B cell (primary cell): ENCODE data around the gene SLC17A8.

Source experiments
- CTCF ChIP-seq: fragments of 200-600 bp; IDR thresholded peaks from one replicate; pipeline ENCODE4 v1.8.0; 2022; ENCODE audit warnings: antibody characterized with exemption, mild to moderate bottlenecking
- EZH2 ChIP-seq: IDR thresholded peaks from 2 replicates; pipeline ENCODE4 v1.6.1; 2012; ENCODE audit warnings: borderline replicate concordance, low read depth, mild to moderate bottlenecking, moderate library complexity, low read length; ENCODE audit not compliant: insufficient read depth, poor library complexity, severe bottlenecking

GRCh38 chr12:100443434-100443833, 86.6 kb downstream of the SLC17A8 start:
- TF ChIP-seq CTCF (no peak), EZH2 (no peak)
